Measurements from ENCODE around the gene IQGAP2.
"Not testable (repeated sequence)": the region's sequence is repeated elsewhere in the genome, so short reads cannot be mapped to it uniquely, and the experiment has no call there.

The IQGAP2 gene

GRCh38 chr5:76657683-76658311, 254.7 kb downstream of the IQGAP2 start:
- DNase-seq (ENCODE audit: low spot score): no peak

DNA sequence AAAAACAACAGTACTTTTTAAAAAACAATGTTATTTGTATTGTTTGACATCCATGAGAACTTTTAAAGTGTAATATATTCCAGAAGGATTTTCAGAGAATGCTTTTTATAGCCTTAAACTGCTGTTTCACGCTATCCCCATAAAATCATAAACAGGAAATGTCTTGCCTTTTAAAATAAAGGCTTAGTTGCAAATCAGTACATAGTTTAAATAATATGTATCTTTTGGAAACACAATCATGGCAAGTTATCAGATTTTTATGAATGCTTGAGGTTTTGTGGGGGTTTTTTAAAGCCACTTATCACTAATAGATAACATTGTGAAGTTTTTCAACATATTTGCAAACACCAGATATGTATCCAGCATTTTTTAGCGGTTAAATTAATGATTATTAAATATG, 257.3 kb downstream of the IQGAP2 start:
- no peak for DNase-seq (ENCODE audit: low spot score)

- DNase-seq (ENCODE audit: low spot score): no peak
Observed at GRCh38 chr5:76662521-76662920, 259.4 kb downstream of the IQGAP2 start.

DNA sequence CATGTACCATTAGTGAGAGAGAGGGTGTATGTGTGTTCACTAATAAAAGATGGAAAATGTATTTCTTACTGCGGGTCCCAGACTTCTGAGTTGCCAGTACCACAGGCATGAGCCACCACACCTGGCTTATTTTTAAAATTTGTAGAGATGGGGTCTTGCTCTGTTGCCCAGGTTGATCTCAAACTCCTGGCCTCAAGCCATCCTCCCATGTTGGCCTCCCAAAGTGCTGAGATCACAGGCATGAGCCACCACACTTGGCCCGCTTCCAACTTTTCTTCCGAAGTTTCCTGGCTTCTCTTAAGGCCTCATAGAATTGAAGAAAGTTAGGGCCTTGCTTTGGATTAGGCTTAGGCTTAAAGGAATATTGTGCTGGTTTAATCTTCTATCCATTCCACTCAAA, 260.5 kb downstream of the IQGAP2 start:
- DNase-seq (ENCODE audit: low spot score): no peak

GRCh38 chr5:76664079-76664478, 261.0 kb downstream of the IQGAP2 start:
- DNase-seq (ENCODE audit: low spot score): no peak

GRCh38 chr5:76667495-76667894, 264.4 kb downstream of the IQGAP2 start:
- DNase-seq (ENCODE audit: low spot score): no peak

- DNase-seq (ENCODE audit: low spot score): no peak
Observed at GRCh38 chr5:76669245-76669644, 266.2 kb downstream of the IQGAP2 start.

DNA sequence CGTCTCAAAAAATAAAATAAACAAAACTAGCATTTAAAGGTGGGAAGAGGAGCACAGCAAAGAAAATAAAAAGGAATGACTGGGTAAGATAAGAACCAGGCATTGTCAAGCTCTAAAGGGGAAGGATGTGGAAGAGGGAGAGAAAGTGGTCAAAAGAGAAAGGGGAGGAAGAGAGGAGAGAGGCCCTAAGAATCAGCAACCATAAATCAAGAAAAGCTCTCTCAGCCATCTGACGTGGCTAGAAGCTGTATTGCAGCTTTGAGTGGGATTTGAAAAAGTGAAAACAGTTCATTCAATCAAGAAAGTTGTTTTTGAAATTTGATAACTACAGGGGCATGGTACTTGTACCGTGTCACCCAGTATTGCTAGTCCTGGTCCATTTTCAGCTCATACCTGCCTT, 267.4 kb downstream of the IQGAP2 start:
- DNase-seq (ENCODE audit: low spot score): no peak

DNA sequence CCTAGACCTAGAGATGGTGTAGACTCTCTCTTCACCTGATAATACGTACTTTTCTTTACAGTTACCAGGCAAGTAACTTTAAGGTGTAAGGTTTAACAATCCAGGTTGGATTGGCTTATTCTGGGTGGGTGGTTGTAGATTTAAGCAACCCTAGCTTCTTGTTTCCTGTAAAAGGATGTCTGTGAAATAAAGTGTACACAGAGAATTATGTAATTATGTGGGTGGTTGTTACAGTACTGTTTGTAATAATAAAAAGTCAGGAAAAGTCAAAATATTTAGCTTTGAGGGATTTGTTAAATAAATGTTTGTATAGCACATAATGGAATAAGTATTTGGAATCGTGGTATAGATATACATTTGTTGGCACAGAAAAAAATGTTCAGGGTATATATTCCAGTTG, 269.2 kb downstream of the IQGAP2 start:
- no peak for DNase-seq (ENCODE audit: low spot score)

DNA sequence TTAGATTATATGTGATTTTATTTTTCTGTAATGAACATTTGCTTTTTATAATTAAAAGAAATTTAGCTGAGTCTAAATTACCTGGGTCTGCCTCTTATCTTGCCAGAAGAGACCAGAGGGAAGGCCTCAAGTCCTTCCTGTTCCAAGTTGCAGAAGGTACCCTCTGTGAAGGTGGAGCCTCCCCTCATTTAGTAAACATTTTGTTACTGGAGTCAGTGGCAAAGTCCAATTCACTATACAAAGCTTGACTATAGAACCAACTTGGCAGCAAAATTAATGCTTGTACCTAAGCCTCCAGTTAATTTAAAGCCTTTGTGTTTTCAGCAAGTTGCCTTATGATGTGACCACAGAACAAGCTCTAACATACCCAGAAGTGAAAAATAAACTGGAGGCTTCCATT, 270.0 kb downstream of the IQGAP2 start:
- no peak for DNase-seq (ENCODE audit: low spot score)

DNA sequence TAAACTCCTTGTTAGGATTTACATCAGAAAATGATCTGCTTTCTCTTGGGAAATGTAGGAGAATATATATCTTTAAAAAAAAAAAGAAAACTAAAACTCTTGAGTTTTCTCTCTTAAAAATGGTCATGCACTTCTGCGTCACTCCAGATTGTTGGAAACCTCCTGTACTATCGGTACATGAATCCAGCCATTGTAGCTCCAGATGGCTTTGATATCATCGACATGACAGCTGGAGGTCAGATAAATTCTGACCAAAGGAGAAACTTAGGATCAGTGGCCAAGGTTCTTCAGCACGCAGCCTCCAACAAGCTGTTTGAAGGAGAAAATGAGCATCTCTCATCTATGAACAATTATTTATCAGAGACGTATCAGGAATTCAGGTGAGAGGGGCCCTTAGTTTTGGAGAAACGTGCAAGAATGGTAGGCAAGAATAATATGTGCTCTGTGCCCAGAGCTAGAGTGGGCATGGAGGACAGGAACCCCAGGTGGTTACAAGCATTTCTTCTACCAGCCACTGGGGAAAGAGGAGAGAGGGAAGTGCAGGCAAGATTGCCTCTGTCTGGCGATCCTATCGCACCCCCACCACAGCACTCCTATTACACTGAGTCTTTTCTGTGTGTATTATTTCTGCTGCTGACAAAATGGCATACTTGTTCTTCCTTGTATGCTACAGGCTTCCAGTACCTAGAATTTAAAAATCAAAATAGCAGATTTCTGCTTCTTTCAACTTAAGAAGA, 271.4 kb downstream of the IQGAP2 start:
- no peak for DNase-seq (ENCODE audit: low spot score)

DNA sequence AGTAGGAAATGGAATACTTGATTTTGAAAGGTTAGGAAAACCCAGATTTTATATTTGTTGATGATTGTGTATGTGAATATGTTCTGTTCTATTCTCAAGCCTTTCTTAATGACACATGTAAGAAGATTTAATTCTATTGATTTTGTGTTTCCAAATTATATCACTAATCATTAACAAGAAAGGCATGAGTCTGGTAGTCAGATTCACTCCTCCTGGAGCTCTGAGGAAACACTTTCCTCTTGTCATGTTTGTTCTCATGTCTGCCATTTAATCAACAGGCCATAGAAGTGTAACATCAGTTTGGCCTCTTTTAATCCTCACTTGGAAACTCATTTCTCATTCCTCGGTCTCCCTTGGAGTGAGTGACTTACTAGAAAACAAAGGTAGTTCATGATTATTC, 272.3 kb downstream of the IQGAP2 start:
- DNase-seq (ENCODE audit: low spot score): no peak

DNA sequence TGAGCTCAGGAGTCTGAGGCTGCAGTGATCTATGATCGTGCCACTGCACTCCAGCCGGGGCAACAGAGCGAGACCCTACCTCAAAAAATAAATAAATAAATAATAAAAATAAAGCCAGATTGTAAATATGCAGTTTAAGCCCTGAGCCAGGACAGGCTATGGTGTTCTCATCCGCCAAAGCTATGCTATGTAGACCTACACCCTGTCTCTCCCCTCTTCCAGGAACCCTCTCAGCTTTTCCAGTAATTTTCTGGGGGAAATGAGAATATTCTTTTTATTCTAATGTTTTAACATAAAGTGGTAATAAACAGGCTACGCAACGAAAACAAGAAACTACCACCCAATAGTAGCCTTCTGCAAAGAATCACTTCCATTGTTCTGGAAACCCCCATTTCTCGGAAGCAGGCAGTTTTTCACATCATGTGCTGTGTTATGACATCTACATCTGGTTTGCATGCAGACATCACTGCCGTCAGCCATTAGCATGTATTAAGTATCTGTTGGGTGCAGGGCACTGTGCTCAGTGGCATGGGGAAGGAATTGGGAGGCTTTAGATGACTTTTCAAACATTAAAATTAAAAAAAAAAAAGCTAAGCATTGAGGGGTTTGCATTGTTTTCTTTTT, 274.9 kb downstream of the IQGAP2 start:
- no peak for DNase-seq (ENCODE audit: low spot score)

- no peak for DNase-seq (ENCODE audit: low spot score)
Observed at GRCh38 chr5:76679231-76679630, 276.1 kb downstream of the IQGAP2 start.

- DNase-seq (ENCODE audit: low spot score): not testable (repeated sequence)
Observed at GRCh38 chr5:76680826-76681225, 277.7 kb downstream of the IQGAP2 start.

DNA sequence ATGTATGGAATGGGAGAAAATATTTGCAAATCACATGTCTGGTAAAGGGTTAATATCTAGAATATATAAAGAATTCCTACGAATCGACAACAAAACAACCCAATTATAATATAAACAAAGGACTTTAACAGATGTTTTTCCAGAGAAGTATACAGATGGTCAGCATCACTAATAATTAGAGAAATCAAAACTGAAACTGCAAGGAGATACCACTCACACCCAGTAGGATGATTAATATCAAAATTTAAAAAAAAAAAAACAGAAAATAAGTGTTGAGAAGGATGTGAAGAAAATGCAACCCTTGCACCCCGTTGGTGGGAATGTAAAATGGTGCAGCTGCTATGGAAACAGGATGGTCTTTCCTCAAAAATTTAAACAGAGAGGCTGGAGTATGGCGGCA, 278.2 kb downstream of the IQGAP2 start:
- no peak for DNase-seq (ENCODE audit: low spot score)

- no peak for DNase-seq (ENCODE audit: low spot score)
Observed at GRCh38 chr5:76682387-76682786, 279.3 kb downstream of the IQGAP2 start.

DNA sequence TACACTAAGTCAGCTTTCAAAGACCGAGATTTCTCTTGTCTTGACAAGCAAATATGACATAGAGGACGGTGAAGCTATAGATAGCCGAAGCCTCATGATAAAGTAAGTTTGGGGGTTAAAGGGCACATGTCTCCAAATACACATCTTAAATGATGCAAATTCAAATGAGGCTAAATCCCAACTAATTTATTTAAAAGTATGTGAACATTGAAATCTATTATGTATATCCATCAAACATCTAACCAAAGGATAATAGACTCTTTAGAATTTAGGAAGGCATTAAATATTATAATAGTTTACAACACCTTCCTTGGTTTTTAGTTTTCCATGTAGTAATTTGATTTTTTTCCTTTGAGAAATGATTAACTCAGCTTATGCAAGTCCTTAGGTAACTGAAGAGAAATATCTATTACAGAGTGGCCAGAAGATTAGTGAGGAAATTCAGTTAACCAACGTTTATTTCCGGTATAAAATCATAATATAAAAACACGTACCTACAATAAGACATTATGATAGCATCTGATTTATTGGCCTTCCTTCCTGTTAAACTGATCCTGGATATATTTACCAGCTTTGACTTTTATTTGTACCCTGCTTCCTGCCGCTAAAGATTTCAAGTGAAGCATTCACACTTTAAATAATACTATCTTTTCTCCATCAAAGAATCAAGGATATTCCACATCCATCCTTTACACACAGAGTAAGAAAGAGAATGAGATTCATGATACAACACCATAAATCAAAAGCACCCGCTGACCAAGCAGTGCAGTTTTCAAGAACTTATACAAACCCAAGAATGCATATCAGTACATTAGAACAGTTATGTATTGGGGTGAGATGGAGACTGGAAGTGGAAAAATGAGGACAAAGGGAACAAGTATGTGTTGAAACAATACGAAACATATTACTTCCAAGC, 281.0 kb downstream of the IQGAP2 start:
- DNase-seq (ENCODE audit: low spot score): no peak

- DNase-seq (ENCODE audit: low spot score): no peak
Observed at GRCh38 chr5:76684756-76685519, 281.9 kb downstream of the IQGAP2 start.

GRCh38 chr5:76685704-76686103, 282.6 kb downstream of the IQGAP2 start:
- DNase-seq (ENCODE audit: low spot score): no peak

GRCh38 chr5:76688212-76688611, 285.1 kb downstream of the IQGAP2 start:
- DNase-seq (ENCODE audit: low spot score): no peak

DNA sequence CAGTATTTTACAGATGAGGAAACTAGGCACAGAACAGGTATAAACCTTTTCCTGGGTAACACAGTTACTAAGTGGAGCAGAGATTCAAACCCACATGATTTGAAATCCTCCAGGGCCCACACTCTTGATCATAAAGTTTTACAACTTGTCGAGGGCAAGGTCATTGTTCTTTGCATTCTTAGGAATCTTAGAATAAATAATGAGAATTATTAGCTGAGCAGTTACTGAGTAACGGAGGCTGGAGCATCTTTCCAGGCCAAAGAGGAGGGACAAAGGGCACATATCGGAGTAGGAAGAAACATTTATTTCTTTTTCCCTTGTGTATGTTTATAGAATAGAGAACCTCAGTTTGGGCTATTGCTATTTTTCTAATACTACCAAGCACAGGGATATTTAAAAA, 285.8 kb downstream of the IQGAP2 start:
- DNase-seq (ENCODE audit: low spot score): no peak
